ENCODE data around the gene SLC35F2. TPM values are rescaled to one million over a fixed set of nuclear protein-coding genes. Genes with fewer than 3 reads are reported as not detected.
A peak's percentile ranks its signal among the peaks of the same experiment; 100 is the strongest.

The SLC35F2 gene
- total and polyA plus RNA-seq, 2 donors, result 6.8 to 9.6 TPM

- DNase-seq (ENCODE audit: low read depth in 6 of 9, low spot score in 9 of 9), result peak in 4 of 9 donors; percentile 1 to 14 (median 8)
- H3K4me1 ChIP-seq (ENCODE audit: control insufficient read depth in 2 of 2, insufficient read depth in 2 of 2, low read length in 2 of 2), result no peaks in the 10 kb centered on the region
- WGBS, result 59% methylated on average over 7 of the region's 7 CpGs
Observed at GRCh38 chr11:107741044-107741823, 117.4 kb downstream of the SLC35F2 start.

More at GRCh38 chr11:107741044-107741823, 117.4 kb downstream of the SLC35F2 start:
- Histone ChIP-seq H3K4me3 (ENCODE audit: low read length in 2 of 2) (no peak overlapping the region), H3K27me3 (ENCODE audit: control insufficient read depth in 2 of 2, insufficient read depth in 1 of 2, low read length in 1 of 2) (no peaks in the 10 kb centered on the region), H3K27ac (ENCODE audit: low read depth in 1 of 2, low read length in 1 of 2) (no peak overlapping the region), H3K36me3 (ENCODE audit: control insufficient read depth in 2 of 2, insufficient read depth in 2 of 2, low read length in 1 of 2) (no peaks in the 10 kb centered on the region), H3K9me3 (ENCODE audit: control insufficient read depth in 2 of 2, insufficient read depth in 1 of 2, low read length in 1 of 2) (no peaks in the 10 kb centered on the region)

Other genes with a start within 250 kb of the SLC35F2 start
- gene SLN, start 146.7 kb downstream of the SLC35F2 start, total RNA-seq, result 2.6 TPM
- gene SLN, start 146.7 kb downstream of the SLC35F2 start, polyA plus RNA-seq, result 8.7 TPM
- 3.5 TPM for gene RAB39A, start 69.7 kb upstream of the SLC35F2 start, total RNA-seq
- gene RAB39A, start 69.7 kb upstream of the SLC35F2 start, polyA plus RNA-seq, result 0.66 TPM
- 28.6 TPM for gene CUL5, start 150.1 kb upstream of the SLC35F2 start, total RNA-seq
- 12.3 TPM for gene CUL5, start 150.1 kb upstream of the SLC35F2 start, polyA plus RNA-seq

All from thymus (tissue), 11 donors.